ENCODE measurements around the gene STAC3.

STAC3 gene

DNA sequence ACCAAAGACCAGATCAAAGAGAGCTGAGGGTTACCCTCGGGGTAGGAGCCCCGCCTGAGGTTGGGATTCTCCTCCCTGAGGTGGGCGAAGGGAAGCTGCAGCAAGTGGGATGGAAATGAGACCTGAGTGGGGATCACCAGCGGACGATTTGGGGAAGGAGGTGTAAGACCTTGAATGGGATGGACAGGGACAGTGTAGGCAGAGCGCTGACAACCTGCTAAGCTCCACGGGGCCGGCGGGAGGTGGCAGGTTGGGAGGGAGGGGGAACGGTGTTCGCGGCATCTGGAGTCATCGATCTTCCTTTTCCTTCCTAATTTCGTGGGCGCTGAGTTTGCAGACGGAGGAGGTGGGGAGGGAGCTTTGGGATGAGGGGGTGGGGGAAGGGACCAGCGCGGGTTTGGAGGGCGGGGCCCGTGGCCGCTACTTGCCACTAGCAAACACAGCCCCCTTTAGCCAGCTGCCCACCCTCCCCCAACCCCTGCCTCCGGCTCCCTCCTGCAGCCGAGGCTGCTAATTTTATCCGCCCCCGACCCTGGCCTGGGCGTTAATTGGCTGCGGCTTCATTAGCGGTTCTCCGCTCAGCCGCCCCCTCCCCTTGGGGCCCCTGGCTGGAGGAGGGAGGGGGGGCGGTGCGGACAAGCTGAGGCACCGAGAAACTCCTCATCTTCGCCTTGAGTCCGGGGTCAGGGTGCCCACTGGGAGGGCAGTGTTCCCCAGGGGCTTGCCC is 24.2 kb downstream of the STAC3 start:
- TF ChIP-seq, protein P1, sequence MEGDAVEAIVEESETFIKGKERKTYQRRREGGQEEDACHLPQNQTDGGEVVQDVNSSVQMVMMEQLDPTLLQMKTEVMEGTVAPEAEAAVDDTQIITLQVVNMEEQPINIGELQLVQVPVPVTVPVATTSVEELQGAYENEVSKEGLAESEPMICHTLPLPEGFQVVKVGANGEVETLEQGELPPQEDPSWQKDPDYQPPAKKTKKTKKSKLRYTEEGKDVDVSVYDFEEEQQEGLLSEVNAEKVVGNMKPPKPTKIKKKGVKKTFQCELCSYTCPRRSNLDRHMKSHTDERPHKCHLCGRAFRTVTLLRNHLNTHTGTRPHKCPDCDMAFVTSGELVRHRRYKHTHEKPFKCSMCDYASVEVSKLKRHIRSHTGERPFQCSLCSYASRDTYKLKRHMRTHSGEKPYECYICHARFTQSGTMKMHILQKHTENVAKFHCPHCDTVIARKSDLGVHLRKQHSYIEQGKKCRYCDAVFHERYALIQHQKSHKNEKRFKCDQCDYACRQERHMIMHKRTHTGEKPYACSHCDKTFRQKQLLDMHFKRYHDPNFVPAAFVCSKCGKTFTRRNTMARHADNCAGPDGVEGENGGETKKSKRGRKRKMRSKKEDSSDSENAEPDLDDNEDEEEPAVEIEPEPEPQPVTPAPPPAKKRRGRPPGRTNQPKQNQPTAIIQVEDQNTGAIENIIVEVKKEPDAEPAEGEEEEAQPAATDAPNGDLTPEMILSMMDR (IDR thresholded peaks at IDR 0.05; ENCODE audit: low read depth, low read length): no peak
- in situ Hi-C loops (cut with HindIII; ENCODE audit: low sequenced_read_pairs): no loop called here
- H3K4me3 ChIP-seq (ENCODE audit: low read depth, low read length): no peak overlapping the region
- no peak for DNase-seq (ENCODE audit: low read depth, low spot score)

DNA sequence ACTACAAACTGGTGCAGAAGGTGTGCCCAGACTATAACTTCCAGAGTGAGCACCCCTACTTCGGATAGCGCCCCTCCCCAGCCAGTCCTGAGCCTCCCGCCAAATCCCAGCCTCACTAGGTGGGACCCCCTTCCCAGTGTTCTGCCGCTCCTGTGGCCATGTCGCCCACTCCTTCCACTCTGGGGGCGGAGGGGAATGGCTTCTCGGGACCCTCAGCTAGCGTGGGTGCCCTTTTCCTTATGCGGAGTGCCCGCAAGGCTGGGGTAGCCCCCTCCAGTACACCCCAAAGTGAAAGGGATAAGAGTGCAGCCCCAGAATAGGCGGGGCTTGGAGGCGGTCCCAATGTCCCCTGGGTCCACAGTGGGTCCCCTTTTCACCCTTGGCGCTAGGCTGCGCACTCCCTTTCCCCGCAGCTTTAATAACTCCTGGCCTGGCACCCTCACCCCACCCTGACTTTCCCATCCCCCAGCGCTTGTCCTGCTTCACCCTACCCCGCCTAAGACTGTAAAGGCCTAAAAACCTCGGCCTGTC is 25.2 kb downstream of the STAC3 start:
- in situ Hi-C loops (cut with HindIII; ENCODE audit: low sequenced_read_pairs): no loop called here
- no peak for DNase-seq (ENCODE audit: low read depth, low spot score)
- no peak overlapping the region for H3K4me3 ChIP-seq (ENCODE audit: low read depth, low read length)
- TF ChIP-seq, protein P1 (IDR thresholded peaks at IDR 0.05; ENCODE audit: low read depth, low read length): no peak

DNA sequence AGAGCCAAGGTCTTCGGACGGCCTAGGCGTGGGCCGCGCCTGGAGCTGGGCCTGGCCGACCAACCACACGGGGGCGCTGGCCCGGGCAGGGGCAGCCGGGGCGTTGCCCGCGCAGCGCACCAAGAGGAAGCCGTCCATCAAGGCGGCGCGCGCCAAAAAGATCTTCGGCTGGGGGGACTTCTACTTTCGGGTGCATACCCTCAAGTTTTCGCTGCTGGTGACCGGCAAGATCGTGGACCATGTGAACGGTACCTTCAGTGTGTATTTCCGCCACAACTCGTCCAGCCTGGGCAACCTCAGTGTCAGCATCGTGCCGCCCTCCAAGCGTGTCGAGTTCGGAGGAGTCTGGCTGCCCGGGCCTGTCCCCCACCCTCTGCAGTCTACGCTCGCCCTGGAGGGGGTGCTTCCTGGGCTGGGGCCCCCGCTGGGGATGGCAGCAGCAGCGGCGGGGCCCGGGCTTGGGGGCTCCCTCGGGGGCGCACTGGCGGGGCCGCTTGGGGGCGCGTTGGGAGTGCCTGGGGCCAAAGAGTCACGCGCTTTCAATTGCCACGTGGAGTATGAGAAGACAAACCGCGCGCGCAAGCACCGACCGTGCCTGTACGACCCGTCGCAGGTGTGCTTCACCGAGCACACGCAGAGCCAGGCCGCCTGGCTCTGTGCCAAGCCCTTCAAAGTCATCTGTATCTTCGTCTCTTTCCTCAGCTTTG is 25.9 kb downstream of the STAC3 start:
- DNase-seq (ENCODE audit: low read depth, low spot score): no peak
- in situ Hi-C loops (cut with HindIII; ENCODE audit: low sequenced_read_pairs): no loop called here

DNA sequence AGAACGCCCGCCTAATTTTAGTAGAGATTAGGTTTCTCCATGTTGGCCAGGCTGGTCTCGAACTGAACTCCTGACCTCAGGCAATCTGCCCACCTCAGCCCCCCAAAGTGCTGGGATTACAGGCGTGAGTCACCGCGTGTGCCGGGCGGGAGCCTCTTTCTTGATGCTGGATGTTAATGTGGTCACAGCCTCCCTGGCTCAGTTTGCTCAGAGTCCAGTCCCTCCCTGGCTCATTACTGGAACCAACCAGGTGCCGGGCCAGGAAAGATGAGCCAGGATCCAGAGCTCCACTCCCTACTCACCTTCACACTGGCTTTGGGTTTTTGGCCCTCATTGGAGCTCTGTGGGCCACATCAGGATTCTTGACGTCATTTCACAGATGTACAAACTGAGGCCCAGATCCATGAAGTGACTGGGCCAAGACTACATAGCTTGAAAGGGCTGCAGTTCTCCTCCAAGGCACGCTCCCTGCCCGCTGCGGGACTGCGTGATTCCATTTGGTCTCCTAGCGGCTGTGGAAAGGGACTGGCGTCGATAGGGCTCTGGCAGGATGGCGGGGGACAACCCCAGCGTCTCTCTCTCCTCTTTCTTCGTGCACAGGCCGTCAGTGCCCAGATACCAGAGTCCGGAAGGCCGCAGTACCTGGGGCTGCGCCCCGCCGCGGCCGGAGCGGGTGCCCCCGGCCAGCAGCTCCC is 26.6 kb downstream of the STAC3 start:
- in situ Hi-C loops (cut with HindIII; ENCODE audit: low sequenced_read_pairs): no loop called here
- TF ChIP-seq, protein P1 (IDR thresholded peaks at IDR 0.05; ENCODE audit: low read depth, low read length): no peak
- DNase-seq (ENCODE audit: low read depth, low spot score): no peak
- no peak overlapping the region for H3K4me3 ChIP-seq (ENCODE audit: low read depth, low read length)

More for the DNA sequence above, 25.9 kb downstream of the STAC3 start:
- TF ChIP-seq, protein P1 (IDR thresholded peaks at IDR 0.05; ENCODE audit: low read depth, low read length): peak; percentile 48
- H3K4me3 ChIP-seq (ENCODE audit: low read depth, low read length): no peak overlapping the region

DNA sequence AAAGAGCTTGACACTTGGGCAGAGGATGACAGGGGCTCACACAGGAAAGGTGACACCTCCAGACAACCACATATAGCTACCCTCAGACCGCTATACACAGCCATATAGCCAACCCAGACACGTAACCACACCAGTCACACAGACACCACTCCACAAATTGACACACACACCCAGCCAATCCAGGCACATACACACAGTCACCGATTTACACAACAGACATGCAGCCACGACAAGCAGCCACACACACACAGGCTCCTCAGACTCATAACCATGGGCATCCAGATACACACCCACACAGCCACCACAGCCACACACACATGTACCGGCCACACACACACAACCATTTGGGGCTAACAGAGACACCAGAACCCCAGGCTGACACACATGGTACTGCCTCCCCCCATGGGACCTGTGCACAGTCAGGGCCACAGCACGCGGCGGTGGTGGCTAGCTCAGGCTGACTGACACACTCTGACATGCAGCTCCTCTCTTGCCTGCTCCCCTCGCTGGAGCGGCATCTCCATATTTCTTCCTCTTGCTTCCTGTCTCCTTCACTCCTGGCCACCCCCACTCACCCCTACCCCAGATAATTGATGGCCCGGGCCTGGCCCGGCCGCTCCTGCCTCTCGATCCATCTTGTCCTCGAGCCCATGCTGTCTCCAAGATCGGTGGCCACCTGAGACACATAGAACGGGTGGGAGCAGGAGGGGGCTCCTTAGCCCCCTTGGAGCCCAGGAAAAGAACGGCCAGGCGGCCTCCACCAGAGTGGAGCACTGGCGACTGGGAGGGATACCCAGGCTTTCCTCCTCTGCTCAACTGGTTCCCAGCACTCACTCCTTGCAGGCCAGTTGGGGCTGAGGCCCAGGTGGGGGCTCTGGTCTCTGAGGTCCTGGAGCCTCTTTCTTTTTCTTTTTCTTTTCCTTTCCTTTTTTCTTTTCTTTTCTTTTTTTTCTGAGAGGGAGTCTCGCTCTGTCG is 27.5 kb downstream of the STAC3 start:
- TF ChIP-seq, protein P1 (IDR thresholded peaks at IDR 0.05; ENCODE audit: low read depth, low read length): no peak
- in situ Hi-C loops (cut with HindIII; ENCODE audit: low sequenced_read_pairs): no loop called here
- no peak for DNase-seq (ENCODE audit: low read depth, low spot score)
- no peak overlapping the region for H3K4me3 ChIP-seq (ENCODE audit: low read depth, low read length)

Data from astrocyte of the spinal cord (primary cell).